ENCODE measurements around the gene MOGAT1. TPM values are rescaled to one million over a fixed set of nuclear protein-coding genes. Genes with fewer than 3 reads are reported as not detected.
"Not testable (repeated sequence)": the region's sequence is repeated elsewhere in the genome, so short reads cannot be mapped to it uniquely, and the experiment has no call there.

MOGAT1 gene
- total and polyA plus RNA-seq, 5 experiments from 2014 or later, result not detected

- peak overlapping the region in 1 of 10 donors; percentile 36 for H3K27ac Mint-ChIP-seq
- POLR2A ChIA-PET, result no interaction called here
- H3K4me3 Mint-ChIP-seq, result no peak overlapping the region
- no peaks in the 10 kb centered on the region for H3K9me3 Mint-ChIP-seq
- ATAC-seq, result no peak
- H3K4me1 Mint-ChIP-seq, result peaks cover 11 to 18% (median 14%) of the 10 kb centered on the region in 4 donors
- DNase-seq, result no peak
- H3K27me3 Mint-ChIP-seq, result peaks cover under 1 to 21% (median 15%) of the 10 kb centered on the region in 5 donors
- H3K36me3 Mint-ChIP-seq, result no peaks in the 10 kb centered on the region
Measured at GRCh38 chr2:222703886-222704285, 32.4 kb downstream of the MOGAT1 start.

- POLR2A ChIA-PET, result interaction anchor here (0.5 kb wide), 1 partner anchor 35 kb away, joined by 3 read pairs; no protein-coding TSS in a partner anchor
Measured at GRCh38 chr2:222706616-222707015, 35.2 kb downstream of the MOGAT1 start.

GRCh38 chr2:222707102-222707688 is 35.7 kb downstream of the MOGAT1 start:
- ATAC-seq, result no peak

More at GRCh38 chr2:222706616-222707015, 35.2 kb downstream of the MOGAT1 start:
- peaks cover 5 to 15% (median 8%) of the 10 kb centered on the region in 4 donors for H3K4me1 Mint-ChIP-seq
- no peaks in the 10 kb centered on the region for H3K9me3 Mint-ChIP-seq
- peaks cover 10 to 20% (median 17%) of the 10 kb centered on the region in 5 donors for H3K27me3 Mint-ChIP-seq
- no peak overlapping the region for H3K4me3 Mint-ChIP-seq
- ATAC-seq (no peak), DNase-seq (no peak)
- no peak overlapping the region for H3K27ac Mint-ChIP-seq
- H3K36me3 Mint-ChIP-seq, result no peaks in the 10 kb centered on the region

GRCh38 chr2:222707689-222708273 is 36.3 kb downstream of the MOGAT1 start:
- Mint-ChIP-seq H3K4me1 (peaks cover 0 to 9% (median 1%) of the 10 kb centered on the region in 4 donors), H3K9me3 (no peaks in the 10 kb centered on the region), H3K27ac (peak overlapping the region in 2 of 10 donors; percentile 54 to 68), H3K4me3 (no peak overlapping the region), H3K36me3 (no peaks in the 10 kb centered on the region), H3K27me3 (peaks cover 10 to 19% (median 15%) of the 10 kb centered on the region in 5 donors)
- ATAC-seq (peak in 1 of 2 donors; percentile 36), DNase-seq (no peak)
- POLR2A ChIA-PET, result no interaction called here

More at GRCh38 chr2:222707102-222707688, 35.7 kb downstream of the MOGAT1 start:
- no peak overlapping the region for H3K4me3 Mint-ChIP-seq
- H3K9me3 Mint-ChIP-seq, result no peaks in the 10 kb centered on the region
- POLR2A ChIA-PET, result interaction anchor here (0.5 kb wide), 1 partner anchor 34 kb away, joined by 3 read pairs; no protein-coding TSS in a partner anchor
- H3K36me3 Mint-ChIP-seq, result no peaks in the 10 kb centered on the region
- no peak for DNase-seq
- H3K27me3 Mint-ChIP-seq, result peaks cover 10 to 19% (median 15%) of the 10 kb centered on the region in 5 donors
- peaks cover 0 to 9% (median 2%) of the 10 kb centered on the region in 4 donors for H3K4me1 Mint-ChIP-seq
- peak overlapping the region in 1 of 10 donors; percentile 60 for H3K27ac Mint-ChIP-seq

GRCh38 chr2:222708274-222708710 is 36.8 kb downstream of the MOGAT1 start:
- DNase-seq (peak; percentile 40 to 85 (median 70)), ATAC-seq (peak; percentile 62 to 63)
- Mint-ChIP-seq H3K4me1 (peaks cover 0 to 9% (median 1%) of the 10 kb centered on the region in 4 donors), H3K27ac (peak overlapping the region in 1 of 10 donors; percentile 54), H3K9me3 (no peaks in the 10 kb centered on the region), H3K4me3 (no peak overlapping the region), H3K36me3 (no peaks in the 10 kb centered on the region), H3K27me3 (peaks cover 11 to 23% (median 15%) of the 10 kb centered on the region in 5 donors)
- POLR2A ChIA-PET, result no interaction called here

GRCh38 chr2:222709191-222709891 is 37.9 kb downstream of the MOGAT1 start:
- ATAC-seq (no peak), DNase-seq (no peak)
- POLR2A ChIA-PET, result no interaction called here
- Mint-ChIP-seq H3K36me3 (no peaks in the 10 kb centered on the region), H3K4me3 (peak overlapping the region in 1 of 10 donors; percentile 19), H3K4me1 (peaks cover 0 to 9% (median 1%) of the 10 kb centered on the region in 4 donors), H3K27me3 (peaks cover 13 to 34% (median 20%) of the 10 kb centered on the region in 5 donors), H3K27ac (no peak overlapping the region), H3K9me3 (no peaks in the 10 kb centered on the region)

GRCh38 chr2:222710736-222711135 is 39.3 kb downstream of the MOGAT1 start:
- ATAC-seq, result no peak

GRCh38 chr2:222711315-222711940 is 40.0 kb downstream of the MOGAT1 start:
- no peak overlapping the region for H3K27ac Mint-ChIP-seq
- no peak for DNase-seq
- H3K4me1 Mint-ChIP-seq, result peaks cover 0 to 17% (median 5%) of the 10 kb centered on the region in 4 donors
- peaks cover 12 to 52% (median 20%) of the 10 kb centered on the region in 5 donors for H3K27me3 Mint-ChIP-seq
- no peaks in the 10 kb centered on the region for H3K9me3 Mint-ChIP-seq
- H3K36me3 Mint-ChIP-seq, result no peaks in the 10 kb centered on the region
- H3K4me3 Mint-ChIP-seq, result no peak overlapping the region
- no peak for ATAC-seq
- POLR2A ChIA-PET, result no interaction called here

More at GRCh38 chr2:222710736-222711135, 39.3 kb downstream of the MOGAT1 start:
- POLR2A ChIA-PET, result no interaction called here
- H3K9me3 Mint-ChIP-seq, result no peaks in the 10 kb centered on the region
- H3K4me1 Mint-ChIP-seq, result peaks cover 0 to 13% (median 4%) of the 10 kb centered on the region in 4 donors
- DNase-seq, result no peak
- no peak overlapping the region for H3K27ac Mint-ChIP-seq
- peaks cover 12 to 48% (median 20%) of the 10 kb centered on the region in 5 donors for H3K27me3 Mint-ChIP-seq
- no peak overlapping the region for H3K4me3 Mint-ChIP-seq
- no peaks in the 10 kb centered on the region for H3K36me3 Mint-ChIP-seq

- Mint-ChIP-seq H3K36me3 (no peaks in the 10 kb centered on the region), H3K9me3 (no peaks in the 10 kb centered on the region), H3K4me3 (no peak overlapping the region), H3K27me3 (peaks cover 11 to 52% (median 15%) of the 10 kb centered on the region in 5 donors), H3K27ac (no peak overlapping the region), H3K4me1 (peaks cover 0 to 17% (median 4%) of the 10 kb centered on the region in 4 donors)
- ATAC-seq, result no peak
- POLR2A ChIA-PET, result no interaction called here
- no peak for DNase-seq
Measured at GRCh38 chr2:222713002-222713401, 41.5 kb downstream of the MOGAT1 start.

GRCh38 chr2:222714361-222715241 is 43.1 kb downstream of the MOGAT1 start:
- DNase-seq (no peak), ATAC-seq (no peak)
- Mint-ChIP-seq H3K9me3 (no peaks in the 10 kb centered on the region), H3K27me3 (peaks cover 5 to 45% (median 7%) of the 10 kb centered on the region in 5 donors), H3K36me3 (no peaks in the 10 kb centered on the region), H3K4me3 (no peak overlapping the region), H3K27ac (no peak overlapping the region), H3K4me1 (peaks cover 0 to 8% (median 4%) of the 10 kb centered on the region in 4 donors)
- POLR2A ChIA-PET, result no interaction called here

- H3K4me3 Mint-ChIP-seq, result peak overlapping the region in 1 of 10 donors; percentile 6
- ATAC-seq (no peak), DNase-seq (no peak)
- peaks cover 5 to 41% (median 6%) of the 10 kb centered on the region in 5 donors for H3K27me3 Mint-ChIP-seq
- POLR2A ChIA-PET, result no interaction called here
- no peaks in the 10 kb centered on the region for H3K36me3 Mint-ChIP-seq
- H3K4me1 Mint-ChIP-seq, result peaks cover 0 to 7% (median 4%) of the 10 kb centered on the region in 4 donors
- H3K9me3 Mint-ChIP-seq, result no peaks in the 10 kb centered on the region
- H3K27ac Mint-ChIP-seq, result no peak overlapping the region
Measured at GRCh38 chr2:222715742-222716141, 44.3 kb downstream of the MOGAT1 start.

GRCh38 chr2:222719787-222720186 is 48.3 kb downstream of the MOGAT1 start:
- H3K27ac Mint-ChIP-seq, DNase-seq, H3K9me3 Mint-ChIP-seq, H3K36me3 Mint-ChIP-seq, ATAC-seq, POLR2A ChIA-PET, H3K4me1 Mint-ChIP-seq, H3K4me3 Mint-ChIP-seq: not testable (repeated sequence)
- peaks cover 0 to 14% (median 3%) of the 10 kb centered on the region in 5 donors for H3K27me3 Mint-ChIP-seq

All from naive thymus-derived CD8-positive, alpha-beta T cell (primary cell).